Fibroblast of the aortic adventitia (primary cell): ENCODE results near the gene SS18. TPM values are rescaled to one million over a fixed set of nuclear protein-coding genes. Genes with fewer than 3 reads are reported as not detected.

Source experiments
- DNase-seq: peaks from one replicate; pipeline ENCODE4 v3.0.0-alpha.2; 2010; ENCODE audit warnings: low read depth
- H3K4me3 ChIP-seq: 2 replicates; pipeline ENCODE4 v1.5.1; 2011; ENCODE audit warnings: low read depth, mild to moderate bottlenecking, control low read depth, low read length, moderate library complexity
- total RNA-seq: library from RNA; depleted of rRNA; stranded (reverse); fragments of >200 nt; gene quantifications from 2 replicates; pipeline ENCODE4 v1.2.3, GENCODE V29; 2012; ENCODE audit warnings: low replicate concordance
- TF ChIP-seq, protein P1 (sequence below): IDR thresholded peaks from 2 replicates; pipeline ENCODE4 v1.5.1; 2011; ENCODE audit warnings: mild to moderate bottlenecking, low read length, control low read depth, inconsistent platforms; ENCODE audit not compliant: insufficient read depth

SS18 gene
- total RNA-seq, 1 donor = 103 TPM

DNA sequence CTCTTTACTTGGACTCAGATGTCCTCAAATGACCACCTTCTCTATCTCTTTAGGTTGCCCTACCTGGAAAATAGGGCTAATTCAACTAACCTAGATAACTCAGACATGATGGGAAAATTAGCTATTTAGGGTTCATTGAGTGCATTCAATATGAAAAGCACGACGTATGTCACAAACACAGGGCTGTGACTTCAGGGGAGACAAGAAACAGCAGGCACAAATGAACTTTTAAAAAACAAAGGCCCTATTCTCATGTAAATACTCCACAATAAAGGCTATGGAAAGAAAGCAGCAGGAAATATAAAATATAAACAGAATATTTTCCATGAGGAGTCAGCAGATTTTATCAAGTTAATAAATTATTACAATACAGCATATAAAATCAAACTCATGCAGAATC, 97.8 kb downstream of the SS18 start:
- no peak for DNase-seq
- TF ChIP-seq, protein P1, sequence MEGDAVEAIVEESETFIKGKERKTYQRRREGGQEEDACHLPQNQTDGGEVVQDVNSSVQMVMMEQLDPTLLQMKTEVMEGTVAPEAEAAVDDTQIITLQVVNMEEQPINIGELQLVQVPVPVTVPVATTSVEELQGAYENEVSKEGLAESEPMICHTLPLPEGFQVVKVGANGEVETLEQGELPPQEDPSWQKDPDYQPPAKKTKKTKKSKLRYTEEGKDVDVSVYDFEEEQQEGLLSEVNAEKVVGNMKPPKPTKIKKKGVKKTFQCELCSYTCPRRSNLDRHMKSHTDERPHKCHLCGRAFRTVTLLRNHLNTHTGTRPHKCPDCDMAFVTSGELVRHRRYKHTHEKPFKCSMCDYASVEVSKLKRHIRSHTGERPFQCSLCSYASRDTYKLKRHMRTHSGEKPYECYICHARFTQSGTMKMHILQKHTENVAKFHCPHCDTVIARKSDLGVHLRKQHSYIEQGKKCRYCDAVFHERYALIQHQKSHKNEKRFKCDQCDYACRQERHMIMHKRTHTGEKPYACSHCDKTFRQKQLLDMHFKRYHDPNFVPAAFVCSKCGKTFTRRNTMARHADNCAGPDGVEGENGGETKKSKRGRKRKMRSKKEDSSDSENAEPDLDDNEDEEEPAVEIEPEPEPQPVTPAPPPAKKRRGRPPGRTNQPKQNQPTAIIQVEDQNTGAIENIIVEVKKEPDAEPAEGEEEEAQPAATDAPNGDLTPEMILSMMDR = no peak
- no peak overlapping the region for H3K4me3 ChIP-seq

DNA sequence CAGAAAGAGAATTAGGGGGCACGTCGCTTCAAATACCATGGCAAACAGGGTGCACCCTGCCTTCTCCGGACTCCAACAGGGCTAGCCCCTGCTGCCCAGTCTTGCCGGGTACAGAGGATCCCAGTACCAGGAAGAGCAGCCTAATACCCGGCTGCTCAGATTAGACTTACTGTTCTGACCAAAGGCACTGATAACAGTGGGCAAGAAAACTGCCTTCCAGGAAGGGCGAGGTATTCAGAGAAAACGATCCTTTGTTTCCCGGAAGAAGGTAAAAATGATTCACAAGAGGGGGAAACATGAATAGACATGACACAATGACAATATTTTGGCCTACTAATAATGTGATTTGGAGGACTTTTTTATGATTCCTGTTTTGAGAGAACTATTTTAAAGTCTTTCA, 99.9 kb downstream of the SS18 start:
- H3K4me3 ChIP-seq = no peak overlapping the region
- TF ChIP-seq, protein P1 = no peak
- DNase-seq = no peak

DNA sequence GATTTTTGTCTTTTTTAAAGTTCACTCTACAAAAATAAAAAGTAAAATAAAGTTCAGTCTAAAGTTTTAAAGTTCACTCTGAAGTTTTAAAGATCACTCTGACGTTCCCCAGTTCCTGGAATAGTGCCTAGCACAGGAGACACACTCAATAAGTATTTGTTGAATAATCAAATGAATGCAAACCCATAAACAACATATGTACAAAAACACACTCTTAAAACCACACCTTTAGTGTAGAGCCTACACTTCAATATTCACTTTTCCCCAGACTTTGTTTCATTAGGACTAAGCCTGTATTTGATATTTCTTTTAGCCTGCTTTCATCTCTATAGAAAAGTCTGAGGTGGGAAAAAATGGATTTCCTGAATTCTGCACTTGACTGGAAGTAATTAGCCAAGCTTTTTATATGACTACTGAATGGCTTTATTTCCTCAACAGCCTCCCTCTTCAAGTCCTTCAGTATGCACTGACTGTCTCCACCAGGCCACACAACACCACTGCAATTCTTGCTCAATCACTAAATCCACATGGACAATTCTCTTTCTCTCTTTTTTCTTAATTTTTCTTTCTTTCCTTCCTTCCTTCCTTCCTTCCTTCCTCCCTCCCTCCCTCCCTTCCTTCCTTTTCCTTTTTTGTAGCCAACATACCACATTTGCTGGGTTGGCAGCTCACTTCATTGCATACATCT, 104.6 kb downstream of the SS18 start:
- TF ChIP-seq, protein P1 = no peak
- H3K4me3 ChIP-seq = no peak overlapping the region
- no peak for DNase-seq

DNA sequence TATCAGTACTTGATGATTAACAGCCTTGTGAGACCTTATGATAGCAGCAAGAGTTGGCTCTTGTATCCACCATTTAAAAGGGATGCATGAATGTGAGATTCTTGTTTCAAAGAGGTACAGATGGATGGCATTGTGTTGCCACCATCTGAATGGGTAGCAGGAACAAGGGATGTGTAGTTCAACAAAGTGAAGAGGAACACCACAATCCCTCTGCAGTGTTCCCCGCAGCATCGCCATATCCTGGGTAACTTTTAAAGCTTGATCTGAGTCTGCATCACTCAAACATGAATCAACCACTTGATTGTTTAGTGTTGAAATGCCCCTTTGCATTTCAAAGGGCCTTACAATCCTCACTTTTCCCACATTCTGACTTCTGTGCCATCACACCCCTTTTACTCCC, 106.7 kb downstream of the SS18 start:
- no peak overlapping the region for H3K4me3 ChIP-seq
- DNase-seq = no peak
- TF ChIP-seq, protein P1 = no peak

DNA sequence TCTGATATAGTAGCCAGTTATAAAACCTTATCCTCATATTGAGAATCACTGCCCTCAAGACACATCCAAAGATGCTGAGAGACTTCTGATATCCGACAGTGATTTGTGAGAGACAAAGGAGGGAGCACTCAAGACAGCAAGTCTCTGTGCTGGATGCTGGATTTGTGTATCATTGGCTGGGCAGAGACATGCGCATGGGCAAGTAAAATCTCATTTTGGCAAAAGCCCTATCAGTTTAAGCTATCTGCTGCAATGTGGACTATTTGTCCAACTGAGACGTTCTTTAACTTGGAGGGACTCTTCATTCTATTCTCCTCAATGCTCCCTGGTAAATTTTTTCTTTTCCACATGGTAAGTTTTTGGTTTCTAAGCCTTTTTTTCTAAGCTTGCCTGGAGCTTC, 107.5 kb downstream of the SS18 start:
- H3K4me3 ChIP-seq = no peak overlapping the region
- TF ChIP-seq, protein P1 = no peak
- no peak for DNase-seq

DNA sequence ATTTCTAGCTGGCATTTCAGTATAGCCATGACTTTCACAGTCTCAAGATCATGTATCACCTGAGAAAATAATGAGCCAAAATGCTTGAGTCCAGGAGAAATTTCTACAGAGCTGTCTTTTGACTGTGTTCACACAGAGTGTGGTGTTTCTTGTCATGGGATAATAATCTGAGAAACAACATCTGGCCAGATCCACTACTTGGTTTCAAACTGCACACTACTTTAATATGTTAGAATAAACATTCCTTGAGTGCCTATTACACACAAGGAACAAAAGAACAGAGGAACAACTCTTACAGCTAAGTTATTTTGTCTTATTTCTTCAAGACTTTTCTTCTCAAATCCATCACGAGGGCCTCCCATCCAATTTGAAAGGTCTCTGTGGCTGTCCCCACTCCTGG, 108.3 kb downstream of the SS18 start:
- TF ChIP-seq, protein P1 = no peak
- no peak for DNase-seq
- H3K4me3 ChIP-seq = no peak overlapping the region

DNA sequence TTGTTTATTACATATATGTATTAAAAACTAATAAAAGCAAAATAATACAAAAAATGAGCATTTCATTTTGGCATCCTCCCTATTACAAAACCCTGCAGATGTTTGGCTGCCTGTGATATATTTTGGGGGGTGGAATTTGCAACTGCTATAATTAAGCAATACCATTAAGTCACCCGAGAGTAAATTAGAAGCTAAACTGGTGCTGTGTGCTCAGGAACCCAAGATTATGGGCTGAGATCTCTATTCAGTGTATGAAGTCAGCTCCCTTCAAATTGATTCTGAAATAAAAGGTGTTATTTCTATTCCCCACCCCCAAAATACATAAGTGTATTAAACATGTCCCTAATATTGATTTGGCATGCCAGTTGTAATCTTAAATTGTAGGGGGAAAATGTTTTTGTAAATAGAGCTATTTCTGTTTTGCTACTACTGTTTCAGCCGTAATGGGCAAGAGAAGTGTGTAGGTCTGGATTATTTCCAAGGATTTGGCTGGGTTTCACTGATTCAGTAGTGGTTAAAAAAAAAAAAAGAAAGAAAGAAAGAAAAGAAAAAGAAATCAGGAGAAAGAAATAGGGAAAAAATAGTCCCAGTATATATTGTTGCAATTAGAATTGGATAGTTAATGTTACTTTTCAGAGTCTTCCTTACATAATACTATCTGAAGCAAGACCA, 110.9 kb downstream of the SS18 start:
- DNase-seq = no peak
- TF ChIP-seq, protein P1 = no peak
- no peak overlapping the region for H3K4me3 ChIP-seq
